ENCODE results near the gene PCDH9. TPM values are rescaled to one million over a fixed set of nuclear protein-coding genes. Genes with fewer than 3 reads are reported as not detected.

The PCDH9 gene
- total RNA-seq, 1 experiment from 2014 or later: 5.8 TPM

- H3K36me3 ChIP-seq (ENCODE audit: insufficient read depth, low read length, poor library complexity, severe bottlenecking): no peaks in the 10 kb centered on the region
- CTCF ChIA-PET: no interaction called here
- H3K4me3 ChIP-seq (ENCODE audit: low read depth, low read length, poor library complexity, severe bottlenecking): no peak overlapping the region
- no TSS peak for BruUV-seq (replicated peaks)
- intact Hi-C loops (cut with micrococcal nuclease; ENCODE audit: unreplicated experiment): no loop called here
- no peak overlapping the region for H3K27ac ChIP-seq (ENCODE audit: low read depth, low read length, poor library complexity, severe bottlenecking)
- TF ChIP-seq CTCF (conservative IDR thresholded peaks at IDR 0.05; ENCODE audit: low read depth, low read length): no peak
- no peak for TF ChIP-seq EZH2 (IDR thresholded peaks at IDR 0.05; ENCODE audit: borderline replicate concordance, low read depth, low read length, poor library complexity, severe bottlenecking)
- H3K9me3 ChIP-seq (ENCODE audit: low read depth, low read length, poor library complexity, severe bottlenecking): no peaks in the 10 kb centered on the region
- no peak for DNase-seq (ENCODE audit: low spot score)
- POLR2A ChIA-PET (ENCODE audit: low non-redundant PET): no interaction called here
- H3K27me3 ChIP-seq (replicated peaks; ENCODE audit: insufficient read depth, low read depth, low read length, poor library complexity): no peaks in the 10 kb centered on the region
- no peaks in the 10 kb centered on the region for H3K4me1 ChIP-seq (ENCODE audit: insufficient read depth, low read length, poor library complexity, severe bottlenecking)
These were observed 882.5 kb downstream of the PCDH9 start for GRCh38 chr13:66347486-66348117.

- no peak for TF ChIP-seq CTCF (conservative IDR thresholded peaks at IDR 0.05; ENCODE audit: low read depth, low read length)
- no peak for TF ChIP-seq EZH2 (IDR thresholded peaks at IDR 0.05; ENCODE audit: borderline replicate concordance, low read depth, low read length, poor library complexity, severe bottlenecking)
- Histone ChIP-seq H3K27ac (ENCODE audit: low read depth, low read length, poor library complexity, severe bottlenecking) (no peak overlapping the region), H3K4me1 (ENCODE audit: insufficient read depth, low read length, poor library complexity, severe bottlenecking) (no peaks in the 10 kb centered on the region), H3K36me3 (ENCODE audit: insufficient read depth, low read length, poor library complexity, severe bottlenecking) (no peaks in the 10 kb centered on the region), H3K27me3 (replicated peaks; ENCODE audit: insufficient read depth, low read depth, low read length, poor library complexity) (no peaks in the 10 kb centered on the region), H3K4me3 (ENCODE audit: low read depth, low read length, poor library complexity, severe bottlenecking) (no peak overlapping the region), H3K9me3 (ENCODE audit: low read depth, low read length, poor library complexity, severe bottlenecking) (no peaks in the 10 kb centered on the region)
- no peak for DNase-seq (ENCODE audit: low spot score)
- no TSS peak for BruUV-seq (replicated peaks)
- intact Hi-C loops (cut with micrococcal nuclease; ENCODE audit: unreplicated experiment): no loop called here
- ChIA-PET CTCF (no interaction called here), POLR2A (ENCODE audit: low non-redundant PET) (no interaction called here)
These were observed 884.2 kb downstream of the PCDH9 start for GRCh38 chr13:66345971-66346370.

- ChIA-PET CTCF (no interaction called here), POLR2A (ENCODE audit: low non-redundant PET) (no interaction called here)
- intact Hi-C loops (cut with micrococcal nuclease; ENCODE audit: unreplicated experiment): no loop called here
- DNase-seq (ENCODE audit: low spot score): no peak
- Histone ChIP-seq H3K4me1 (ENCODE audit: insufficient read depth, low read length, poor library complexity, severe bottlenecking) (no peaks in the 10 kb centered on the region), H3K9me3 (ENCODE audit: low read depth, low read length, poor library complexity, severe bottlenecking) (no peaks in the 10 kb centered on the region), H3K27ac (ENCODE audit: low read depth, low read length, poor library complexity, severe bottlenecking) (no peak overlapping the region), H3K27me3 (replicated peaks; ENCODE audit: insufficient read depth, low read depth, low read length, poor library complexity) (no peaks in the 10 kb centered on the region), H3K4me3 (ENCODE audit: low read depth, low read length, poor library complexity, severe bottlenecking) (no peak overlapping the region), H3K36me3 (ENCODE audit: insufficient read depth, low read length, poor library complexity, severe bottlenecking) (no peaks in the 10 kb centered on the region)
- no TSS peak for BruUV-seq (replicated peaks)
- TF ChIP-seq CTCF (conservative IDR thresholded peaks at IDR 0.05; ENCODE audit: low read depth, low read length) (no peak), EZH2 (IDR thresholded peaks at IDR 0.05; ENCODE audit: borderline replicate concordance, low read depth, low read length, poor library complexity, severe bottlenecking) (no peak)
These were observed 884.7 kb downstream of the PCDH9 start for GRCh38 chr13:66345518-66345810.

All from A673 (cell line).